Uterine smooth muscle cell (primary cell): ENCODE results near the gene BECN2. TPM values are rescaled to one million over a fixed set of nuclear protein-coding genes. Genes with fewer than 3 reads are reported as not detected.

Experiments
- total RNA-seq: library from RNA; depleted of rRNA; stranded (reverse); fragments of >200 nt; gene quantifications from 2 replicates; pipeline ENCODE4 v1.2.3, GENCODE V29; 2014

The BECN2 gene, protein sequence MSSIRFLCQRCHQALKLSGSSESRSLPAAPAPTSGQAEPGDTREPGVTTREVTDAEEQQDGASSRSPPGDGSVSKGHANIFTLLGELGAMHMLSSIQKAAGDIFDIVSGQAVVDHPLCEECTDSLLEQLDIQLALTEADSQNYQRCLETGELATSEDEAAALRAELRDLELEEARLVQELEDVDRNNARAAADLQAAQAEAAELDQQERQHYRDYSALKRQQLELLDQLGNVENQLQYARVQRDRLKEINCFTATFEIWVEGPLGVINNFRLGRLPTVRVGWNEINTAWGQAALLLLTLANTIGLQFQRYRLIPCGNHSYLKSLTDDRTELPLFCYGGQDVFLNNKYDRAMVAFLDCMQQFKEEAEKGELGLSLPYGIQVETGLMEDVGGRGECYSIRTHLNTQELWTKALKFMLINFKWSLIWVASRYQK
- total RNA-seq: not detected in 2 replicates

DNA sequence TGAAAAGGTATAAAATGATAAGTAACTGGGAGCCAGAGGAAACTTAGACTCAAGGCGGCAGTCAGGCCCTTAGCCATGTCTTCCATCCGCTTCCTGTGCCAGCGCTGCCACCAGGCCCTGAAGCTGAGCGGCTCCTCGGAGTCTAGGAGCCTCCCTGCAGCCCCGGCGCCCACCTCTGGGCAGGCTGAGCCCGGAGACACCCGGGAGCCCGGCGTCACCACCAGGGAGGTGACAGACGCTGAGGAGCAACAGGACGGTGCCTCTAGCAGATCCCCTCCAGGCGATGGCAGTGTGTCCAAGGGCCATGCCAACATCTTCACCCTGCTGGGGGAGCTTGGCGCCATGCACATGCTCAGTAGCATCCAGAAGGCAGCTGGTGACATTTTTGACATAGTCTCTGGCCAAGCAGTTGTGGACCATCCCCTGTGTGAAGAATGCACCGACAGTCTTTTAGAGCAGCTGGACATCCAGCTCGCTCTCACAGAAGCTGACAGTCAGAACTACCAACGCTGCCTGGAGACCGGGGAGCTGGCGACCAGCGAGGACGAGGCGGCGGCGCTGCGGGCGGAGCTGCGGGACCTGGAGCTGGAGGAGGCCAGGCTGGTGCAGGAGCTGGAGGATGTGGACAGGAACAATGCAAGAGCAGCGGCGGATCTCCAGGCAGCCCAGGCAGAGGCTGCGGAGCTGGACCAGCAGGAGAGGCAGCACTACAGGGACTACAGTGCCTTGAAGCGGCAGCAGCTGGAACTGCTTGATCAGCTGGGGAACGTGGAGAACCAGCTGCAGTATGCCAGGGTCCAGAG lies at the start of gene BECN2:
TSS of gene BECN2 (plus strand) at position 76 of the 803 bp plus-strand sequence. CDS start at position 76, 0 bp downstream.

GRCh38 chr1:241999026-241999425 lies 41.5 kb downstream of the BECN2 start, which contains the start of gene MAP1LC3C:
MAP1LC3C (minus strand) TSS chr1:241999098; CDS start chr1:241999008, 90 bp downstream.

Other genes starting within 250 kb of the BECN2 start
- gene EXO1, start 109.6 kb upstream of the BECN2 start, total RNA-seq: 6.2 and 22.9 TPM in 2 replicates
- 0.25 and 0.44 TPM in 2 replicates for gene MAP1LC3C, start 41.3 kb downstream of the BECN2 start, total RNA-seq